ENCODE data around the gene SLC37A3.

GRCh38 chr7:140425718-140426117 is 27.4 kb upstream of the SLC37A3 start:
- no peak for TF ChIP-seq CTCF (IDR thresholded peaks at IDR 0.05; ENCODE audit: insufficient read depth, low read depth, low read length)
- TF ChIP-seq EZH2 (IDR thresholded peaks at IDR 0.05; ENCODE audit: insufficient read depth, low read length), result no peak
